ENCODE data around the gene CCDC32.

The CCDC32 gene

DNA sequence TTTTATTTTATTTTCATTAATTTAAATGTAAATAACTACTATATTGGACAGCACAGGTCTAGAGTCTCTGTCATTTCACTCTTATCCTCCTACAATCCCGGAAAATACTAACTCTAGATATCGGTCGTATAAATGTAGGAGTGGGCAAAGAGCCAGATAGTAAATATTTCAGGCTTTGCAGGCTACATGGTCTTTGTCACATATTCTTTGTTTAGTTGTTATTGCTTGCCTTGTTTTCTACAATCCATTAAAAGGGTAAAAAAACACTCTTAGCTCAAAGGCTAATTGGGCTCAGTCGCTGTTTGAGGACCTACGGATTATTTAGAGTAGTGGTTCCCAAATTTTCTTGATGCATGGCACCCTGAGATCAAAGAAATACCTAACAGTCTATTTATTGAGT, 30.9 kb upstream of the CCDC32 start:
- Histone ChIP-seq H3K4me3 (replicated peaks; ENCODE audit: insufficient read depth, low read length) (no peak overlapping the region), H3K27me3 (ENCODE audit: insufficient read depth, poor library complexity, severe bottlenecking) (no peaks in the 10 kb centered on the region), H3K27ac (replicated peaks) (no peak overlapping the region)
- no peak for DNase-seq (ENCODE audit: low read depth in 1 of 2, low spot score in 1 of 2)
- no peak for TF ChIP-seq SPI1 (IDR thresholded peaks at IDR 0.05; ENCODE audit: borderline replicate concordance, low read depth)
- TF ChIP-seq, protein P1, sequence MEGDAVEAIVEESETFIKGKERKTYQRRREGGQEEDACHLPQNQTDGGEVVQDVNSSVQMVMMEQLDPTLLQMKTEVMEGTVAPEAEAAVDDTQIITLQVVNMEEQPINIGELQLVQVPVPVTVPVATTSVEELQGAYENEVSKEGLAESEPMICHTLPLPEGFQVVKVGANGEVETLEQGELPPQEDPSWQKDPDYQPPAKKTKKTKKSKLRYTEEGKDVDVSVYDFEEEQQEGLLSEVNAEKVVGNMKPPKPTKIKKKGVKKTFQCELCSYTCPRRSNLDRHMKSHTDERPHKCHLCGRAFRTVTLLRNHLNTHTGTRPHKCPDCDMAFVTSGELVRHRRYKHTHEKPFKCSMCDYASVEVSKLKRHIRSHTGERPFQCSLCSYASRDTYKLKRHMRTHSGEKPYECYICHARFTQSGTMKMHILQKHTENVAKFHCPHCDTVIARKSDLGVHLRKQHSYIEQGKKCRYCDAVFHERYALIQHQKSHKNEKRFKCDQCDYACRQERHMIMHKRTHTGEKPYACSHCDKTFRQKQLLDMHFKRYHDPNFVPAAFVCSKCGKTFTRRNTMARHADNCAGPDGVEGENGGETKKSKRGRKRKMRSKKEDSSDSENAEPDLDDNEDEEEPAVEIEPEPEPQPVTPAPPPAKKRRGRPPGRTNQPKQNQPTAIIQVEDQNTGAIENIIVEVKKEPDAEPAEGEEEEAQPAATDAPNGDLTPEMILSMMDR (IDR thresholded peaks at IDR 0.05; ENCODE audit: insufficient read depth, low read length), result no peak
- no peak for TF ChIP-seq GABPA (IDR thresholded peaks at IDR 0.05; ENCODE audit: low read depth)
- TF ChIP-seq POLR2AphosphoS5 (IDR thresholded peaks at IDR 0.05; ENCODE audit: low read depth), result no peak
- TF ChIP-seq, protein P2, sequence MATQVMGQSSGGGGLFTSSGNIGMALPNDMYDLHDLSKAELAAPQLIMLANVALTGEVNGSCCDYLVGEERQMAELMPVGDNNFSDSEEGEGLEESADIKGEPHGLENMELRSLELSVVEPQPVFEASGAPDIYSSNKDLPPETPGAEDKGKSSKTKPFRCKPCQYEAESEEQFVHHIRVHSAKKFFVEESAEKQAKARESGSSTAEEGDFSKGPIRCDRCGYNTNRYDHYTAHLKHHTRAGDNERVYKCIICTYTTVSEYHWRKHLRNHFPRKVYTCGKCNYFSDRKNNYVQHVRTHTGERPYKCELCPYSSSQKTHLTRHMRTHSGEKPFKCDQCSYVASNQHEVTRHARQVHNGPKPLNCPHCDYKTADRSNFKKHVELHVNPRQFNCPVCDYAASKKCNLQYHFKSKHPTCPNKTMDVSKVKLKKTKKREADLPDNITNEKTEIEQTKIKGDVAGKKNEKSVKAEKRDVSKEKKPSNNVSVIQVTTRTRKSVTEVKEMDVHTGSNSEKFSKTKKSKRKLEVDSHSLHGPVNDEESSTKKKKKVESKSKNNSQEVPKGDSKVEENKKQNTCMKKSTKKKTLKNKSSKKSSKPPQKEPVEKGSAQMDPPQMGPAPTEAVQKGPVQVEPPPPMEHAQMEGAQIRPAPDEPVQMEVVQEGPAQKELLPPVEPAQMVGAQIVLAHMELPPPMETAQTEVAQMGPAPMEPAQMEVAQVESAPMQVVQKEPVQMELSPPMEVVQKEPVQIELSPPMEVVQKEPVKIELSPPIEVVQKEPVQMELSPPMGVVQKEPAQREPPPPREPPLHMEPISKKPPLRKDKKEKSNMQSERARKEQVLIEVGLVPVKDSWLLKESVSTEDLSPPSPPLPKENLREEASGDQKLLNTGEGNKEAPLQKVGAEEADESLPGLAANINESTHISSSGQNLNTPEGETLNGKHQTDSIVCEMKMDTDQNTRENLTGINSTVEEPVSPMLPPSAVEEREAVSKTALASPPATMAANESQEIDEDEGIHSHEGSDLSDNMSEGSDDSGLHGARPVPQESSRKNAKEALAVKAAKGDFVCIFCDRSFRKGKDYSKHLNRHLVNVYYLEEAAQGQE (IDR thresholded peaks at IDR 0.05; ENCODE audit: insufficient replicate concordance, low read depth), result no peak

DNA sequence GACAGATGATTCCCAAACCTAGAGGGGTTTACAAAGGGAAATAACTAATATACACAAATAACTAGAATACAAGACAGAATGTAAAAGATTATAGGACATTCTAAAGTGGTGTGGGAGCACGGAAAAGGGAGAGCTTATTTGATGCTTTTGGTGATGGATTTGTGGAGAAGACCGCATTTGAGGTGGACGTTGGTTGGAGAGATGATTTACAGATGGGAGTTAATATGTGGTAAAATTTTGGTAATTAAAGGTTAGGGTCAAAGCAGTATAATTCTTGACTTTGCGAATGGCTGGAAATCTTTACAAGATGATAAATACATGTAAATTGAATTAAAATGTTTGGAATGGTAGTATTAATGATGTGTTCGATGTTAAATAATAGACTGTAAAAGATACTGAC, 30.4 kb upstream of the CCDC32 start:
- Histone ChIP-seq H3K27ac (replicated peaks) (peak overlapping the region; percentile 92), H3K27me3 (ENCODE audit: insufficient read depth, poor library complexity, severe bottlenecking) (no peaks in the 10 kb centered on the region), H3K4me3 (replicated peaks; ENCODE audit: insufficient read depth, low read length) (peak overlapping the region; percentile 73)
- DNase-seq (ENCODE audit: low read depth in 1 of 2, low spot score in 1 of 2), result no peak
- TF ChIP-seq, protein P2 (IDR thresholded peaks at IDR 0.05; ENCODE audit: insufficient replicate concordance, low read depth), result no peak
- TF ChIP-seq POLR2AphosphoS5 (IDR thresholded peaks at IDR 0.05; ENCODE audit: low read depth) (no peak), SPI1 (IDR thresholded peaks at IDR 0.05; ENCODE audit: borderline replicate concordance, low read depth) (no peak), GABPA (IDR thresholded peaks at IDR 0.05; ENCODE audit: low read depth) (no peak)
- TF ChIP-seq, protein P1 (IDR thresholded peaks at IDR 0.05; ENCODE audit: insufficient read depth, low read length), result no peak

DNA sequence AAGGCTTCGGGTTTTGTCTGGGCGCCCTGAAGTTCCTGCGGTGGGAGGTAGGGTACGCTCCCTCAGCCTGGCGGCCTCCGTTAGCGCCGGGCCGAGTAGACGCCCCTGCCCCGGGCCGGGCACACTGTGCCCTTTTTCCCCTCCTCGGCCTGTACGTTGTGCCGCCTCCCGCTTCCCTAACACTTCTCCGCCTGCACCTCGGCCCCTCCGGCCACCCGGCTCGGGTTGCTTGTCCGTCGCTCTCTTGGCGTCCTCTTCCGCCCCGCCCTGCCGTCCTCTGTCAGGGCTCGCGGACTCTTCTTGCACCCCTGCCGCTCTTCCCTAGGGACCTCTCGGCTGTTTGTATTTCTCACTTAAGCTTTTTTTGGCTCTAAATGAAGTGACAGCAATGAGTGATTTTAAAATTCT, 29.6 kb upstream of the CCDC32 start:
- Histone ChIP-seq H3K4me3 (replicated peaks; ENCODE audit: insufficient read depth, low read length) (peak overlapping the region; percentile 73), H3K27ac (replicated peaks) (peak overlapping the region; percentile 92), H3K27me3 (ENCODE audit: insufficient read depth, poor library complexity, severe bottlenecking) (no peaks in the 10 kb centered on the region)
- TF ChIP-seq, protein P1 (IDR thresholded peaks at IDR 0.05; ENCODE audit: insufficient read depth, low read length), result no peak
- TF ChIP-seq, protein P2 (IDR thresholded peaks at IDR 0.05; ENCODE audit: insufficient replicate concordance, low read depth), result no peak
- TF ChIP-seq GABPA (IDR thresholded peaks at IDR 0.05; ENCODE audit: low read depth), result peak; percentile 20; the same call in 1 of the 2 replicates
- peak; percentile 47 to 67 for DNase-seq (ENCODE audit: low read depth in 1 of 2, low spot score in 1 of 2)

All from HL-60 (cell line).